Osteocyte (in vitro differentiated cells): Measurements from ENCODE around the gene MYO3A. TPM values are rescaled to one million over a fixed set of nuclear protein-coding genes. Genes with fewer than 3 reads are reported as not detected.

ENCODE experiments used
- DNase-seq: peaks from one replicate; pipeline ENCODE4 v3.0.0; 2021; ENCODE audit warnings: mixed read lengths; ENCODE audit not compliant: unreplicated experiment; ENCODE audit errors: extremely low spot score
- H3K27ac Mint-ChIP-seq: one replicate; pipeline ENCODE4 v1.8.0; 2021; ENCODE audit warnings: mild to moderate bottlenecking, mixed read lengths; ENCODE audit not compliant: unreplicated experiment
- H3K27me3 Mint-ChIP-seq: one replicate; pipeline ENCODE4 v1.8.0; 2021; ENCODE audit warnings: mixed read lengths; ENCODE audit not compliant: unreplicated experiment
- H3K36me3 Mint-ChIP-seq: one replicate; pipeline ENCODE4 v1.8.0; 2021; ENCODE audit warnings: mixed read lengths; ENCODE audit not compliant: unreplicated experiment
- H3K4me1 Mint-ChIP-seq: one replicate; pipeline ENCODE4 v1.8.0; 2021; ENCODE audit warnings: mixed read lengths; ENCODE audit not compliant: unreplicated experiment
- H3K4me3 Mint-ChIP-seq: one replicate; pipeline ENCODE4 v1.8.0; 2021; ENCODE audit warnings: mild to moderate bottlenecking, moderate library complexity, mixed read lengths; ENCODE audit not compliant: unreplicated experiment
- H3K9me3 Mint-ChIP-seq: one replicate; pipeline ENCODE4 v1.8.0; 2021; ENCODE audit warnings: mixed read lengths; ENCODE audit not compliant: unreplicated experiment
- total RNA-seq: library from RNA; stranded (reverse); gene quantifications from 2 replicates; pipeline ENCODE4 v1.2.1, GENCODE V29; 2021
- TF ChIP-seq, protein P1 (sequence below): fragments of 200-600 bp; sonication (generic); IDR thresholded peaks from 2 replicates; pipeline ENCODE4 v1.5.0; 2021; ENCODE audit warnings: antibody characterized with exemption, mild to moderate bottlenecking, moderate library complexity

Gene MYO3A
- total RNA-seq, 1 donor from 2014 or later: not detected

DNA sequence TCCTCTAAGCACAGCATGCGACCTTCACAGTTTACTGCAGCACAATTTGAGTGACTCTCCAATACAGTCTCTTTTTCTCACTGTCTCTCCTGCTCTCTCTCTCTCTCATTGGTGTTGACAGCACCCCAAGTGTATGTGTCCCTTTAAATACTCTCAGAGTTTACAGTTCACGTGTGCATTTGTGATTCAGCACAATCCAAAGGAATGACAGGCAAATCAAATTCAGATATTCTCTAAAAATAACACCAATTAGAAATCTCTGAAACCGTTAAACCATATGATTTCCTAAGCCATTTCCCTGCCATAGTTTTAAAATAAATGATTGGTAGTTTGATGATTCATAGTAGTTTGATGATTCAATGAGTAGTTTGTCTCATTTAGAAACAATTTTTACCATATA lies 178.5 kb downstream of the MYO3A start:
- TF ChIP-seq, protein P1, sequence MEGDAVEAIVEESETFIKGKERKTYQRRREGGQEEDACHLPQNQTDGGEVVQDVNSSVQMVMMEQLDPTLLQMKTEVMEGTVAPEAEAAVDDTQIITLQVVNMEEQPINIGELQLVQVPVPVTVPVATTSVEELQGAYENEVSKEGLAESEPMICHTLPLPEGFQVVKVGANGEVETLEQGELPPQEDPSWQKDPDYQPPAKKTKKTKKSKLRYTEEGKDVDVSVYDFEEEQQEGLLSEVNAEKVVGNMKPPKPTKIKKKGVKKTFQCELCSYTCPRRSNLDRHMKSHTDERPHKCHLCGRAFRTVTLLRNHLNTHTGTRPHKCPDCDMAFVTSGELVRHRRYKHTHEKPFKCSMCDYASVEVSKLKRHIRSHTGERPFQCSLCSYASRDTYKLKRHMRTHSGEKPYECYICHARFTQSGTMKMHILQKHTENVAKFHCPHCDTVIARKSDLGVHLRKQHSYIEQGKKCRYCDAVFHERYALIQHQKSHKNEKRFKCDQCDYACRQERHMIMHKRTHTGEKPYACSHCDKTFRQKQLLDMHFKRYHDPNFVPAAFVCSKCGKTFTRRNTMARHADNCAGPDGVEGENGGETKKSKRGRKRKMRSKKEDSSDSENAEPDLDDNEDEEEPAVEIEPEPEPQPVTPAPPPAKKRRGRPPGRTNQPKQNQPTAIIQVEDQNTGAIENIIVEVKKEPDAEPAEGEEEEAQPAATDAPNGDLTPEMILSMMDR: no peak
- H3K4me3 Mint-ChIP-seq: no peak overlapping the region
- no peaks in the 10 kb centered on the region for H3K27me3 Mint-ChIP-seq
- H3K9me3 Mint-ChIP-seq: peaks cover 4% of the 10 kb centered on the region
- no peak for DNase-seq
- no peaks in the 10 kb centered on the region for H3K36me3 Mint-ChIP-seq
- H3K4me1 Mint-ChIP-seq: no peaks in the 10 kb centered on the region
- H3K27ac Mint-ChIP-seq: no peak overlapping the region

DNA sequence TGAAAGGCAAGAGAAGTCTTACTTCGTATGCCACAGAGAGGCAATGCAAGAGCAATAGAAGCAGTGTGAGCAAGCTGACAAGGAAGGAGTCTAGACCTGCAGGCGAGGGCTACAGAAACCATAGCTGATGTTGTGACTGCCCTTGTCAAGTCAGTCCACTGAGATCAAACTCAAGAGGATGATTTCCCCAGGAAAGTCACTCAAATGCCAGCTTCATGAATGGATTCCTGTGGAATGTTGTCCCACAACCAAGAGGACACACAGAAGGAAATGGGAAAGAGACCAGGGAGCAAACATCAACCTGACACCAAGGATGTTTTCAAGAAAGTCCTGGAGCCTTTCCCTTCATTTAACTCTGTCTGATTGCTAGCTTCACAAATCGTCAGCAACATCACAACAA lies 204.6 kb downstream of the MYO3A start:
- Mint-ChIP-seq H3K4me3 (no peak overlapping the region), H3K9me3 (peaks cover 15% of the 10 kb centered on the region), H3K4me1 (no peaks in the 10 kb centered on the region), H3K27ac (no peak overlapping the region), H3K36me3 (no peaks in the 10 kb centered on the region), H3K27me3 (no peaks in the 10 kb centered on the region)
- TF ChIP-seq, protein P1: no peak
- DNase-seq: no peak

GRCh38 chr10:26156019-26156418 lies 222.0 kb downstream of the MYO3A start:
- H3K4me1 Mint-ChIP-seq: no peaks in the 10 kb centered on the region
- no peak overlapping the region for H3K4me3 Mint-ChIP-seq
- H3K36me3 Mint-ChIP-seq: no peaks in the 10 kb centered on the region
- DNase-seq: no peak
- TF ChIP-seq, protein P1: no peak
- H3K9me3 Mint-ChIP-seq: no peaks in the 10 kb centered on the region
- no peak overlapping the region for H3K27ac Mint-ChIP-seq
- no peaks in the 10 kb centered on the region for H3K27me3 Mint-ChIP-seq

GRCh38 chr10:26157734-26158133 lies 223.7 kb downstream of the MYO3A start:
- Mint-ChIP-seq H3K36me3 (no peaks in the 10 kb centered on the region), H3K27ac (no peak overlapping the region), H3K27me3 (no peaks in the 10 kb centered on the region), H3K9me3 (no peaks in the 10 kb centered on the region), H3K4me3 (no peak overlapping the region), H3K4me1 (no peaks in the 10 kb centered on the region)
- no peak for DNase-seq
- TF ChIP-seq, protein P1: no peak

DNA sequence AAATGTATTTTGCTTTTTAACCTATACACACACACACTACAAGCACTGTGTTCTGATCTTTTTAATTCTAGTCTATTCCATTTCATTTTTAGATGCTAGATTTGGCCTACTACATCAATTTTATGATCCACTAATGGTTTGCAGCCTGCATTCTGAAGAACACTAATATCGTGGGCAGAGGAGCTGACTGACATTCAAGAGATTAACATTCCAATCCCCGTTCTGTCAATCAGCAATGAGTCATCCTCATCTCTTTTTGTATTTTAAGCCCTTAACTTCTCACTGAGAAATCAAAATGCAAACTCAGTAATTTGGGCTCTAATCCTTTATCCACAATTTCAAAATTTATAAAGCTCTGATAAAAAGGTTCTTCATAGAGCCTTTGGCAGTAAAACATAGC lies 235.4 kb downstream of the MYO3A start:
- DNase-seq: no peak
- TF ChIP-seq, protein P1: no peak
- no peaks in the 10 kb centered on the region for H3K4me1 Mint-ChIP-seq
- H3K4me3 Mint-ChIP-seq: no peak overlapping the region
- no peaks in the 10 kb centered on the region for H3K9me3 Mint-ChIP-seq
- H3K27me3 Mint-ChIP-seq: no peaks in the 10 kb centered on the region
- no peak overlapping the region for H3K27ac Mint-ChIP-seq
- H3K36me3 Mint-ChIP-seq: no peaks in the 10 kb centered on the region
